WTC11 (cell line): ENCODE measurements around the gene WHAMM.

Experiments used
- JUN ChIP-seq: sonication (generic); formaldehyde crosslinking; IDR thresholded peaks from 2 replicates; pipeline ENCODE4 v1.8.0; 2023; ENCODE audit warnings: mild to moderate bottlenecking, missing genetic modification reagents
- NFYB ChIP-seq: sonication (generic); formaldehyde crosslinking; conservative IDR thresholded peaks from 2 replicates; pipeline ENCODE4 v1.8.0; 2022; ENCODE audit warnings: low read depth, missing genetic modification reagents
- SP1 ChIP-seq: sonication (generic); formaldehyde crosslinking; conservative IDR thresholded peaks from 2 replicates; pipeline ENCODE4 v1.8.1; 2022; ENCODE audit warnings: missing genetic modification reagents
- USF2 ChIP-seq: sonication (generic); formaldehyde crosslinking; IDR thresholded peaks from 2 replicates; pipeline ENCODE4 v1.8.1; 2023; ENCODE audit warnings: mild to moderate bottlenecking, missing genetic modification reagents, moderate library complexity
- ZNF232 ChIP-seq: sonication (generic); formaldehyde crosslinking; IDR thresholded peaks from 2 replicates; pipeline ENCODE4 v1.8.0; 2022; ENCODE audit warnings: mild to moderate bottlenecking, missing genetic modification reagents
- TF ChIP-seq, protein P1 (sequence below): fragments of 200-600 bp; IDR thresholded peaks from 2 replicates; pipeline ENCODE4 v1.8.0; 2022; ENCODE audit warnings: antibody characterized with exemption

DNA sequence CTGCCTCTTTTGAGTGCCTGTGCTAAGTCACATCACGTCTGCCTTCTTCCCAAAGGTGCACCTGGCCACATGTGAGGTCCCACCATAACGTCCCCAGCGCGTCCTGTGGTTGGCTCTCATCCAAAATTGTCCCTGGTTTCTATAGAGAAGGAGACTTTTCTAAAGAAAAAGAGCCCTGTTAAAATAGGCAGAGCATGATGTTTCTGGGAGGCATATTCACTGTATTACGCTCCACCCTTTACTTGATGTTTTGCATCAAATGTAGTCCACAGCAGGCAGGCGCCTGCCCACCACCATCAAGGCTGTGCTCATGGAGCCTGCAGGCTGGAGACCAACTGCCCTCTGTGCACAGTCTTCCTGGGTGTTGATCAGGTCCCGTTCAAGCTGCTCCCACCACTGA is 36.3 kb downstream of the WHAMM start:
- TF ChIP-seq NFYB (CRISPR knock-in tag) (no peak), ZNF232 (CRISPR knock-in tag) (no peak), USF2 (CRISPR knock-in tag) (no peak), JUN (CRISPR knock-in tag) (no peak), SP1 (CRISPR knock-in tag) (no peak)
- TF ChIP-seq, protein P1, sequence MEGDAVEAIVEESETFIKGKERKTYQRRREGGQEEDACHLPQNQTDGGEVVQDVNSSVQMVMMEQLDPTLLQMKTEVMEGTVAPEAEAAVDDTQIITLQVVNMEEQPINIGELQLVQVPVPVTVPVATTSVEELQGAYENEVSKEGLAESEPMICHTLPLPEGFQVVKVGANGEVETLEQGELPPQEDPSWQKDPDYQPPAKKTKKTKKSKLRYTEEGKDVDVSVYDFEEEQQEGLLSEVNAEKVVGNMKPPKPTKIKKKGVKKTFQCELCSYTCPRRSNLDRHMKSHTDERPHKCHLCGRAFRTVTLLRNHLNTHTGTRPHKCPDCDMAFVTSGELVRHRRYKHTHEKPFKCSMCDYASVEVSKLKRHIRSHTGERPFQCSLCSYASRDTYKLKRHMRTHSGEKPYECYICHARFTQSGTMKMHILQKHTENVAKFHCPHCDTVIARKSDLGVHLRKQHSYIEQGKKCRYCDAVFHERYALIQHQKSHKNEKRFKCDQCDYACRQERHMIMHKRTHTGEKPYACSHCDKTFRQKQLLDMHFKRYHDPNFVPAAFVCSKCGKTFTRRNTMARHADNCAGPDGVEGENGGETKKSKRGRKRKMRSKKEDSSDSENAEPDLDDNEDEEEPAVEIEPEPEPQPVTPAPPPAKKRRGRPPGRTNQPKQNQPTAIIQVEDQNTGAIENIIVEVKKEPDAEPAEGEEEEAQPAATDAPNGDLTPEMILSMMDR = no peak
